OCI-LY7 (cell line): ENCODE measurements around the gene SMC6.

Source experiments
- EZH2phosphoT487 ChIP-seq: fragments of 200-600 bp; sonication (generic); IDR thresholded peaks from 2 replicates; pipeline ENCODE4 v1.6.1; 2018; ENCODE audit warnings: low read depth, borderline replicate concordance, mild to moderate bottlenecking, mixed run types, antibody characterized with exemption, low read length, moderate library complexity, mixed read lengths
- TF ChIP-seq, protein P1 (sequence below): fragments of 200-600 bp; sonication (generic); conservative IDR thresholded peaks from 2 replicates; pipeline ENCODE4 v1.5.1; 2014; ENCODE audit warnings: mild to moderate bottlenecking, antibody characterized with exemption, low read length, moderate library complexity, mixed read lengths

DNA sequence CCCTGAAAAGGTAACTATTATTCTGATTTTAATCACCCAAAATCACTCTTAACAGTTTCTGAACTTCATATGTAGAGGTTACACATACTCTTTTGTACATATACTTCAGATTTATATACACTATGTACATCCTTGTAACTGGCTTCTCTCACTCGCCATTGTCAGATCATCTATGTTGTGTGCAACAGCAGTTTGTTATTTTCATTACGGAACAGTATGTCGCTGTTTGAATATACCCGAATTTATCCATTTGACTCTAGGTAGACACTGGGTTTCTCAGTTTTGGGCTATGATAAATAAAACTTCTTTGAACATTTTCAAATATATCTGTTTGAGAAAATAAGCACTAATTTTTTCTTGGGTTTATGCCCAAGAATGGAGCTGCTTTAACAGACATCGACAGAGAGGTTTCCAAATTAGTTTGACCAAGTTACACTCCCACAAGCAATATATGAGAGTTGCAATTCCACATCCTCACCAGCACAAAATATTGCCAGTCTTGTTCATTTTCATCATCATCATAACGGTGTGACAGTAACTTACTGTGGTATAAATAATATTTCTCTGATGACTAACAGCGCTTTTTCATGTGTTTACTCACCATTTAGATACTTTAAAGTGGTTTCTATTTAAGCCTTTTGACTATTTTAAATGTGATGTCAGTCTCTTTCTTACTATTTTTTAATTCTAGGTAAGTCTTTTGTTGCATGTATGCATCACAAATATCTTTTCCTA, 80.9 kb downstream of the SMC6 start:
- TF ChIP-seq, protein P1, sequence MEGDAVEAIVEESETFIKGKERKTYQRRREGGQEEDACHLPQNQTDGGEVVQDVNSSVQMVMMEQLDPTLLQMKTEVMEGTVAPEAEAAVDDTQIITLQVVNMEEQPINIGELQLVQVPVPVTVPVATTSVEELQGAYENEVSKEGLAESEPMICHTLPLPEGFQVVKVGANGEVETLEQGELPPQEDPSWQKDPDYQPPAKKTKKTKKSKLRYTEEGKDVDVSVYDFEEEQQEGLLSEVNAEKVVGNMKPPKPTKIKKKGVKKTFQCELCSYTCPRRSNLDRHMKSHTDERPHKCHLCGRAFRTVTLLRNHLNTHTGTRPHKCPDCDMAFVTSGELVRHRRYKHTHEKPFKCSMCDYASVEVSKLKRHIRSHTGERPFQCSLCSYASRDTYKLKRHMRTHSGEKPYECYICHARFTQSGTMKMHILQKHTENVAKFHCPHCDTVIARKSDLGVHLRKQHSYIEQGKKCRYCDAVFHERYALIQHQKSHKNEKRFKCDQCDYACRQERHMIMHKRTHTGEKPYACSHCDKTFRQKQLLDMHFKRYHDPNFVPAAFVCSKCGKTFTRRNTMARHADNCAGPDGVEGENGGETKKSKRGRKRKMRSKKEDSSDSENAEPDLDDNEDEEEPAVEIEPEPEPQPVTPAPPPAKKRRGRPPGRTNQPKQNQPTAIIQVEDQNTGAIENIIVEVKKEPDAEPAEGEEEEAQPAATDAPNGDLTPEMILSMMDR, result no peak
- TF ChIP-seq EZH2phosphoT487, result no peak
